GM12878 (cell line): ENCODE measurements around the gene WDR89. TPM values are rescaled to one million over a fixed set of nuclear protein-coding genes. Genes with fewer than 3 reads are reported as not detected.

ENCODE experiments used
- CBFB ChIP-seq: IDR thresholded peaks from 2 replicates; pipeline ENCODE4 v1.6.1; 2016; ENCODE audit warnings: antibody characterized with exemption, low read depth
- CREB1 ChIP-seq: IDR thresholded peaks from 2 replicates; pipeline ENCODE4 v1.6.1; 2012; ENCODE audit warnings: low read depth, mild to moderate bottlenecking, inconsistent platforms
- DPF2 ChIP-seq: fragments of 450-650 bp; IDR thresholded peaks from 2 replicates; pipeline ENCODE4 v1.6.1; 2017; ENCODE audit warnings: mild to moderate bottlenecking
- E2F8 ChIP-seq: fragments of 450-650 bp; IDR thresholded peaks from 2 replicates; pipeline ENCODE4 v1.6.1; 2018; ENCODE audit warnings: mild to moderate bottlenecking, low read depth, moderate library complexity; ENCODE audit not compliant: partially characterized antibody
- E4F1 ChIP-seq: fragments of 450-650 bp; IDR thresholded peaks from 2 replicates; pipeline ENCODE4 v1.6.1; 2018; ENCODE audit warnings: borderline replicate concordance, mild to moderate bottlenecking; ENCODE audit not compliant: partially characterized antibody
- HCFC1 ChIP-seq: fragments of 150-350 bp; IDR thresholded peaks from 2 replicates; pipeline ENCODE4 v1.6.1; 2014; ENCODE audit warnings: low read length
- MEF2B ChIP-seq: fragments of 450-650 bp; IDR thresholded peaks from 2 replicates; pipeline ENCODE4 v1.6.1; 2018; ENCODE audit warnings: mild to moderate bottlenecking, moderate library complexity; ENCODE audit not compliant: partially characterized antibody, poor library complexity, severe bottlenecking
- NFIC ChIP-seq: IDR thresholded peaks from 2 replicates; pipeline ENCODE4 v1.6.1; 2012; ENCODE audit warnings: low read depth, mild to moderate bottlenecking, inconsistent platforms, low read length, moderate library complexity
- NKRF ChIP-seq: fragments of 450-650 bp; conservative IDR thresholded peaks from 2 replicates; pipeline ENCODE4 v1.6.1; 2017; ENCODE audit warnings: mild to moderate bottlenecking, moderate library complexity
- NRF1 ChIP-seq: conservative IDR thresholded peaks from 2 replicates; pipeline ENCODE4 v1.6.1; 2011; ENCODE audit warnings: mild to moderate bottlenecking, low read depth, low read length, improper control_type of control experiment
- PBX3 ChIP-seq: IDR thresholded peaks from 2 replicates; pipeline ENCODE4 v1.6.1; 2011; ENCODE audit warnings: mild to moderate bottlenecking, low read depth, low read length, moderate library complexity; ENCODE audit not compliant: insufficient replicate concordance
- POU2F2 ChIP-seq: IDR thresholded peaks from 3 replicates; pipeline ENCODE4 v1.6.1; 2011; ENCODE audit warnings: low read depth, mild to moderate bottlenecking, low read length, borderline replicate concordance
- SIX5 ChIP-seq: IDR thresholded peaks from 2 replicates; pipeline ENCODE4 v1.6.1; 2011; ENCODE audit warnings: mild to moderate bottlenecking, low read depth, low read length, moderate library complexity; ENCODE audit not compliant: severe bottlenecking
- SMAD1 ChIP-seq: fragments of 450-650 bp; IDR thresholded peaks from 2 replicates; pipeline ENCODE4 v1.6.1; 2018; ENCODE audit warnings: mild to moderate bottlenecking, low read depth; ENCODE audit not compliant: partially characterized antibody
- SMAD5 ChIP-seq: IDR thresholded peaks from 2 replicates; pipeline ENCODE4 v1.6.1; 2016; ENCODE audit warnings: antibody characterized with exemption, low read depth
- ZBTB40 ChIP-seq: fragments of 450-650 bp; IDR thresholded peaks from 2 replicates; pipeline ENCODE4 v1.6.1; 2016; ENCODE audit warnings: mild to moderate bottlenecking, moderate library complexity, borderline replicate concordance
- polyA plus RNA-seq, 11 experiments: library from polyadenylated mRNA; depleted of rRNA in 4 of 11; unstranded in 6 of 11; stranded (reverse) in 5 of 11; fragments of >200 nt; fragmentation: Nextera tagmentation in 4 of 11; fragmentation: Illumina TruSeq in 1 of 11; extraction: Ambion mirVana in 4 of 11; extraction: Trizol in 1 of 11; gene quantifications; 1 replicate in 1 of 11; 2 replicates in 10 of 11; pipeline versions ENCODE4 v1.2.1 to v1.2.3, GENCODE V29; 2011 to 2016; ENCODE audit warnings: inconsistent platforms in 2 of 11, missing spikeins in 2 of 11, low read depth in 1 of 11
- total RNA-seq, 4 experiments: library from RNA; depleted of rRNA in 3 of 4; stranded (reverse); fragments of >200 nt in 3 of 4; fragmentation: Illumina TruSeq in 1 of 4; extraction: Trizol in 1 of 4; gene quantifications; 2 replicates each; pipeline versions ENCODE4 v1.2.1 to v1.2.3, GENCODE V29; 2013 to 2021

WDR89 gene
- total and polyA plus RNA-seq, 10 of the 15 experiments (the other 5 are each of a cell fraction or from before 2014, with no cell fraction given): 11.8 to 25.7 (median 17.5) TPM

GRCh38 chr14:63642229-63642611, 549 bp upstream of the WDR89 start (continued):
- TF ChIP-seq ZBTB40 (peak; percentile 77; the same call in 1 of the 2 replicates), E2F8 (peak; percentile 74), CBFB (0 out of 2 replicates have a peak, but pooled peaks have one; percentile 23), SIX5 (peak; percentile 87), POU2F2 (0 out of 3 replicates have a peak, but pooled peaks have one; percentile 47), E4F1 (peak; percentile 2), MEF2B (no peak), PBX3 (peak; percentile 94), SMAD1 (peak; percentile 65), HCFC1 (peak; percentile 90), DPF2 (0 out of 2 replicates have a peak, but pooled peaks have one; percentile 17), NKRF (0 out of 2 replicates have a peak, but pooled peaks have one; percentile 67), SMAD5 (no peak), NFIC (no peak; the same call in 1 of the 2 replicates), NRF1 (no peak), CREB1 (peak; percentile 20; the same call in 1 of the 2 replicates)
